ENCODE results near the gene TOR3A.

The TOR3A gene

GRCh38 chr1:179082333-179082998 is 596 bp downstream of the TOR3A start:
- no peak for TF ChIP-seq REST (IDR thresholded peaks at IDR 0.05; ENCODE audit: insufficient read depth in 1 of 2, low read depth in 2 of 2, low read length in 2 of 2)
- no peak for TF ChIP-seq POLR2AphosphoS5 (IDR thresholded peaks at IDR 0.05; ENCODE audit: low read depth, low read length)
- no peak for TF ChIP-seq TAF1 (IDR thresholded peaks at IDR 0.05; ENCODE audit: borderline replicate concordance, insufficient read depth, low read length)
- TF ChIP-seq SIN3A (IDR thresholded peaks at IDR 0.05; ENCODE audit: borderline replicate concordance, insufficient read depth, low read length), result 0 out of 2 replicates have a peak, but pooled peaks have one; percentile 25

GRCh38 chr1:179082999-179083335 is 1.1 kb downstream of the TOR3A start:
- TF ChIP-seq TAF1 (IDR thresholded peaks at IDR 0.05; ENCODE audit: borderline replicate concordance, insufficient read depth, low read length), result no peak
- TF ChIP-seq REST (IDR thresholded peaks at IDR 0.05; ENCODE audit: insufficient read depth in 1 of 2, low read depth in 2 of 2, low read length in 2 of 2), result no peak
- TF ChIP-seq SIN3A (IDR thresholded peaks at IDR 0.05; ENCODE audit: borderline replicate concordance, insufficient read depth, low read length), result no peak
- TF ChIP-seq FOXP2 (optimal IDR thresholded peaks at IDR 0.05; ENCODE audit: borderline replicate concordance, extremely low read depth, extremely low read length, insufficient read depth), result no peak
- TF ChIP-seq POLR2AphosphoS5 (IDR thresholded peaks at IDR 0.05; ENCODE audit: low read depth, low read length), result no peak

GRCh38 chr1:179083533-179083932 is 1.7 kb downstream of the TOR3A start:
- TF ChIP-seq SIN3A (IDR thresholded peaks at IDR 0.05; ENCODE audit: borderline replicate concordance, insufficient read depth, low read length) (no peak), TAF1 (IDR thresholded peaks at IDR 0.05; ENCODE audit: borderline replicate concordance, insufficient read depth, low read length) (no peak)

- no peak for TF ChIP-seq TAF1 (IDR thresholded peaks at IDR 0.05; ENCODE audit: borderline replicate concordance, insufficient read depth, low read length)
- no peak for TF ChIP-seq SIN3A (IDR thresholded peaks at IDR 0.05; ENCODE audit: borderline replicate concordance, insufficient read depth, low read length)
- TF ChIP-seq FOXP2 (optimal IDR thresholded peaks at IDR 0.05; ENCODE audit: borderline replicate concordance, extremely low read depth, extremely low read length, insufficient read depth), result no peak
- no peak for TF ChIP-seq REST (IDR thresholded peaks at IDR 0.05; ENCODE audit: insufficient read depth in 1 of 2, low read depth in 2 of 2, low read length in 2 of 2)
- no peak for TF ChIP-seq POLR2AphosphoS5 (IDR thresholded peaks at IDR 0.05; ENCODE audit: low read depth, low read length)
Observed at GRCh38 chr1:179087665-179088064, 5.8 kb downstream of the TOR3A start.

GRCh38 chr1:179089827-179090482 is 8.1 kb downstream of the TOR3A start:
- no peak for TF ChIP-seq TAF1 (IDR thresholded peaks at IDR 0.05; ENCODE audit: borderline replicate concordance, insufficient read depth, low read length)

- TF ChIP-seq TAF1 (IDR thresholded peaks at IDR 0.05; ENCODE audit: borderline replicate concordance, insufficient read depth, low read length), result no peak
- TF ChIP-seq POLR2AphosphoS5 (IDR thresholded peaks at IDR 0.05; ENCODE audit: low read depth, low read length), result no peak
- TF ChIP-seq REST (IDR thresholded peaks at IDR 0.05; ENCODE audit: insufficient read depth in 1 of 2, low read depth in 2 of 2, low read length in 2 of 2), result no peak
- TF ChIP-seq FOXP2 (optimal IDR thresholded peaks at IDR 0.05; ENCODE audit: borderline replicate concordance, extremely low read depth, extremely low read length, insufficient read depth), result no peak
Observed at GRCh38 chr1:179090522-179090921, 8.7 kb downstream of the TOR3A start.

Data from PFSK-1 (cell line).